GM12864 (cell line): Measurements from ENCODE around the gene JAML.

Experiments
- DNase-seq: peaks from one replicate; pipeline ENCODE4 v3.0.0-alpha.2; 2011; ENCODE audit warnings: low read depth
- H3K4me3 ChIP-seq: 2 replicates; pipeline ENCODE4 v1.5.1; 2011; ENCODE audit warnings: mild to moderate bottlenecking, low read depth, low read length, control low read depth
- CTCF ChIP-seq: IDR thresholded peaks from 2 replicates; pipeline ENCODE4 v1.5.1; 2011; ENCODE audit warnings: low read depth, mild to moderate bottlenecking, moderate library complexity, low read length, control low read depth, inconsistent platforms; ENCODE audit errors: missing control alignments

Gene JAML

GRCh38 chr11:118169300-118170140, 55.3 kb downstream of the JAML start:
- no peak for DNase-seq
- TF ChIP-seq CTCF, result no peak
- no peak overlapping the region for H3K4me3 ChIP-seq

DNA sequence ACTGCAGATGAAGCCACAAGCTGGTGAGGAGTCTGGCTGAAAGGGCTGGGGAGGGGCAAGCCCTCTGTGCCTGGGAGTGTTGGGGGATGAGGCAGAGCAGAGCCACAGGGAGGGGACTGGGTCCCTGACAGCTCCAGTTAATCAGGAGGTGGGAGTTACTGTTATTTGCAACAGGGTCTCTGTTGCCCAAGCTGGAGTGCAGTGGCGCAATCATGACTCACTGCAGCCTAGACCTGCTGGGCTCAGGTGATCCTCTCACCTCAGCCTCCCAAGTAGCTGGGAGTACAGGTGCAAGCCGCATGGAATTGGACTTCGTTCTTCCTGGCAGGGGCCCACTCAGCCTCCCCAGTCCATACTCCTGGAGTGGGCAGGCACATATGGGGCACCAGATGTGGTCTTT, 56.1 kb downstream of the JAML start:
- H3K4me3 ChIP-seq, result no peak overlapping the region
- no peak for TF ChIP-seq CTCF
- no peak for DNase-seq

- TF ChIP-seq CTCF, result no peak
- DNase-seq, result no peak
Measured at GRCh38 chr11:118168316-118168715, 56.5 kb downstream of the JAML start.

DNA sequence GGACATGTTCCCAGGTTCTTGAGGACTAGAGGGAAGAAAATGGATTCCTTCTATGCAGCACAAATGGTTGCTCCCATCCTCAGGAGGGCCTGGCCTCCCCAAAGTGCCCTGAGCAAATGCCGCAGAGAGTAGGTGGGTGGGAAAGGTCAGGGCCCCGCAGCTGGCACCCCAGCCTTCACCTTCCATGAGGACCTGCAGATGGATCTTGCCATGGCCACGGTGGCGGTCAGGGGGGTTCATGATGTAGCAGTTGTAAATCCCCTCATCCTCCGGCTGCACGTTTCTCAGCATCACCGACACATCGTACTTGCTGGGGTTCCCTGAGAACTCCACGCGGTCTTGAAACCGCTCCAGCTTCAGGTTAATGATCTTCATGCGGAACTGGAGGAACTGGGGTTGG, 56.9 kb downstream of the JAML start:
- no peak overlapping the region for H3K4me3 ChIP-seq
- TF ChIP-seq CTCF, result no peak
- no peak for DNase-seq

More at GRCh38 chr11:118168316-118168715, 56.5 kb downstream of the JAML start:
- H3K4me3 ChIP-seq, result no peak overlapping the region

- no peak for TF ChIP-seq CTCF
- DNase-seq, result no peak
- H3K4me3 ChIP-seq, result no peak overlapping the region
Measured at GRCh38 chr11:118167253-118167652, 57.6 kb downstream of the JAML start.

DNA sequence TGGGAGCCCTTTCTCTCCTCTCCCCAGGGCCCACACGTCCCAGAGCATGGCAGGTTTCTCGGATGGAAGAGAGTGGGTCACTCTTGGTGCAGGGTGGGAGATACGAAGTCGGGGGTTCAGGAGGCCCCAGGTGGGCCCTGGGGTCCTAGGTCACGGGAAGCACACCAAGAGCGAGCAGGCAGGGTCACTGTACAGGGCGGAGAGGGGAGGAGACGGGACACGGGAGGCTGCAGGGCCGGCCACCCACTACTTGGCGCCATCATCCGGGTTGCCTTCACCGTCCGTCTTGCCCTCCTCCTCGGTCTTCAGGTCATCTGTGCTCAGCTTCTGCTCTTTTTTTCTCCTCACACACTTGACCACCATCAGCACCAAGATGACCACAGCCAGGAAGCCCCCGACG, 58.2 kb downstream of the JAML start:
- no peak overlapping the region for H3K4me3 ChIP-seq
- no peak for TF ChIP-seq CTCF
- DNase-seq, result no peak

- DNase-seq, result no peak
- H3K4me3 ChIP-seq, result no peak overlapping the region
- no peak for TF ChIP-seq CTCF
Measured at GRCh38 chr11:118164885-118165284, 59.9 kb downstream of the JAML start.
